A549 treated with AZD9567 at 1 μM for 4 hours (cell line): ENCODE results near the gene PPIL1. TPM values are rescaled to one million over a fixed set of nuclear protein-coding genes. Genes with fewer than 3 reads are reported as not detected.

Source experiments
- total RNA-seq: library from RNA; stranded (reverse); fragments of 200-300 nt; extraction: Qiagen RNA extraction; gene quantifications from 5 replicates; pipeline ENCODE4 v1.2.3, GENCODE V29; 2022; ENCODE audit not compliant: insufficient read depth

The PPIL1 gene
- 37.6 to 43.6 TPM (median 39.4 TPM) in 5 replicates for total RNA-seq

DNA sequence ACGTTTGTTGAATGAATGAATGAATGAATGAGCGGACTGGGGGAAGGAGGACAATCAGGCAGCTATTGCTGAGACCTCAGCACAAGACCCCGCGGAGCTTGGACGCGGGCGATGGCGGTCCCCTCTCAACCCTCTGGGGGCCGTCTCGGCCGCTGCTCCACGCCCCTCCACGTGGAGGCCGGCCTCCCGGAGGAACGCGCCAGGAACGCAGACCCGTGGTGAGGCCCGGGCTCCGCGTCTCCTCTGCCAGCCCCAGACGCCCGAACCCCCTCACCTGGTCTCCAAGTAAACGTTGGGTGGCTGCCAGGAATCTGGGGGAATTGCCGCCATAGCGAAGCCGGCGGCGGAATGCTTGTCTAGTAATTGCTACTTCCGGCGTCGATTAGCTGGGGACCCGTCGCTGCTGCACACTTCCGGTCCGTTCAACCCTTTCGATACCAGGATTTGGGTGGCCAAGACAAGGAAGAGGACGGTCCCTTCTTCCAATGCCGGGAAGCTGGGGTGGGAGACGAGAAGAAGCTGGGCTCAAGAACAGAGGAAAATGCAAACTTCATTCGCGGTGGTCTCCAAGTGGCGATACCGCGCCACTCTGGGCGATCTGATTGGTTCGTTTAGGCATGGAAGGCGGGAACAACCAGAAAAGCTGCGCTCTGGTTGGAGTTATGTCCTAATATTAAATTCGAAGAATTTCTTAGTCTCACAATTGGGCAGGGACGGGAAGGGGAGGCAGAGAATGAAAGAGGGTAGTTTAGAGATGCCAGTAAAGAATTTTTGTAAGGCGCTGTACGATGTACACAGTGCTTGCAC lies at the start of gene PPIL1:
Gene PPIL1, minus strand, starts transcription at position 361 of the 807 bp plus-strand sequence. Its CDS starts 31 bp downstream, at position 330.

DNA sequence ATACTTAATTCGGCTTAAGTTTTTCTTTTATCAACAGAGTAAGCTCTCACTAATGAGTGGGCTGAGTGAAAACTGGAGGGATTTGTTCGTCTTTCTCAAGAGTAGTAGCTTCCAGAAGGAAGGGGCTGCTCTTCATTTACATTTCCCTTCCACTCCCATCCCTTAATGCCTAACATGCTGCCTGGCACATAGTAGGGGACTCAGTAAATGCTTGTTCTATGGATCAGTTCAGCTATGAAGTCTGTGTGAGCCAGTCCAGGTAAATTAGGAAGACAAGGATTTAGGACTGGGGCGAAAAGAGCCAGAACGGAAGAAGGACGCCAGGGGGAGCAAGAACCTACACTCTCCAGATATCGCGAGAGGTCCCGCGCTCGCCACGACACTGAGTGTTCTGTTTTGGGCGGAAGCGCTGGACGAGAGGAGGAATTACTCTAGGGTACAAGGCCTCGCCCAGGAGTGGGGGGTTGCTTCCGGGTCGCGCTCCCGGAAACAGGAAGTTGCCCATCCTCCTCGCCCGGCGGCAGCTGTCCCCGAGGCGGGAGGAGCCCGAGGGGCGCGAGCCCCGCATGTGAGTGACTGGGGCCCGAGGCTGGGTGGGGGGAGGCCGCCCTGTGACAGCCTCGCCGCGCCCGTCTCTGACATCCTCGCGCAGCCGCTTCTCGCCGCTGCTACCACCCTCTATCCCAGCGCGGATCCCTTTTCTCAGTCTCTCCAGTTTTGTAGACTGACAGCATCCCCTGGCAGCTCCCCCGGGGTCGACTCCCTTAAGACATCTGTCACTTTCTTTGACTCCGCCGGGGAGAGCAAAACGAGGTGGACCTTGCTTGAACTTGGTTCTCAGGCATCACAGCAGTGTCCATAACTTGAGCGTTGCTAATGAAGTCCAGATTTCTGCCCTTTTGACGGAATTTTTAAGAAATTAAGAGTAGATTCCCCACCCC lies 11.1 kb upstream of the PPIL1 start, which contains the start of gene C6orf89:
Gene C6orf89, plus strand, starts transcription at position 492 of the 941 bp plus-strand sequence. CDS start 13,493 bp downstream, outside the sequence.

DNA sequence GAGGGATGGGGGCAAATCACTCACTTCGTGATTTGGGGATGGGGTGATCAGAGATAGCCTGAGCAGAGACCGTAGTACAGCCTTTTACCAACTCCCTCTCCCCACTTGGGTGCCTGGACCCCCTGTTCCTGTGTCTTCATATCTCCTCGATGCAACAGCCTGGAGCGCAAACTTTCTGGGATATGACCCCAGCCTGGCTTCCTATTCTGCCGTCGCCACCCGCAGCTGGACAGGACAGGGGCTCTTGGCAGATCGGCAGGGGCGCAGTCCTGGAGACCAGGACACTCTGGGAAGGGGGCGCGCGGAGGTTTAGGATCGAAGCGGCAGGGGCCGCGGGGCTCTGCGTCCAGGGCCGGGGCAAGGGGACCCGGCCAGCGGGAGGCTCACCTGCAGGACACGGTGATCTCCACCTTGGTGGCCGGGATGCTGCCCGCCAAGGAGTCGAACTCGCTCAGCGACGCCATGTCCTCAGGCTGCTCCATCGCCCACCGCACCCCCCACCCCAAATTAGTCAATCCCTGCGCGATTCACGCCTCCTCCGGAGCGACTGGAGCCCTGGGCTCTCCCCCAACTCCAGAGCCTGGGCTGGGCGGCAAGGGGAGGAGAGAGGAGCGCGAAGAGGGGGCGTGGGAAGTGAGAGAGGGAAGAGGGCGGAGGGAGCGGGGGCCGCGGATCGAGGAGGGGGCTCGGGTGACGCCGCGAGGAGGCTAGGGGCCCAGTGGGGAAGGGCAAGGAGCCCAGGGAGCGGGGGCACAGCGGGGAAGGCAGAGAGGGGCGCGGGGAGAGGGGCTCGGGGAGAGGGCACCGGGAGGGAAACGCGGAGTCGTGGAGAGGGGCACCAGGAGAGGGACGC lies 35.5 kb downstream of the PPIL1 start, which contains the start of gene CPNE5:
Gene CPNE5, minus strand, starts transcription at position 549 of the 853 bp plus-strand sequence. Its CDS starts 67 bp downstream, at position 482.

Other genes with a start within 250 kb of the PPIL1 start
- gene CDKN1A, start 196.1 kb downstream of the PPIL1 start, total RNA-seq: 249 to 335 TPM (median 300 TPM) in 5 replicates
- gene RAB44, start 177.0 kb downstream of the PPIL1 start, total RNA-seq: 0.03 to 0.06 TPM (median 0.05 TPM) in 4 of 5 replicates, not detected in the other
- 0.05 to 0.13 TPM (median 0.08 TPM) in 4 of 5 replicates, not detected in the other for gene CPNE5, start 35.4 kb downstream of the PPIL1 start, total RNA-seq
- gene C6orf89, start 11.1 kb upstream of the PPIL1 start, total RNA-seq: 15.8 to 19.6 TPM (median 18.7 TPM) in 5 replicates
- not detected in 5 replicates for gene PI16, start 79.9 kb upstream of the PPIL1 start, total RNA-seq
- 128 to 142 TPM (median 131 TPM) in 5 replicates for gene MTCH1, start 111.4 kb upstream of the PPIL1 start, total RNA-seq
- gene FGD2, start 130.9 kb upstream of the PPIL1 start, total RNA-seq: not detected in 5 replicates